Fibroblast of lung (primary cell): ENCODE results near the gene SLC24A1. TPM values are rescaled to one million over a fixed set of nuclear protein-coding genes. Genes with fewer than 3 reads are reported as not detected.

Experiments used
- DNase-seq, 2 donors: peaks; one replicate each; pipeline versions ENCODE4 v3.0.0 to v3.0.0-alpha.2; 2010; ENCODE audit warnings: low read depth in 2 of 2
- H2AFZ ChIP-seq: 2 replicates; pipeline ENCODE4 v1.5.1; 2012; ENCODE audit warnings: low read length, control low read depth, inconsistent platforms
- H3K27ac ChIP-seq: 2 replicates; pipeline ENCODE4 v1.5.1; 2011; ENCODE audit warnings: low read length, control low read depth; ENCODE audit not compliant: insufficient read depth
- H3K27me3 ChIP-seq: 2 replicates; pipeline ENCODE4 v1.5.1; 2011; ENCODE audit warnings: mild to moderate bottlenecking, low read length; ENCODE audit not compliant: control insufficient read depth, insufficient read depth
- H3K36me3 ChIP-seq: 2 replicates; pipeline ENCODE4 v1.5.1; 2011; ENCODE audit warnings: low read length; ENCODE audit not compliant: control insufficient read depth, insufficient read depth
- H3K4me1 ChIP-seq: 2 replicates; pipeline ENCODE4 v1.5.1; 2011; ENCODE audit warnings: low read length; ENCODE audit not compliant: control insufficient read depth, insufficient read depth; ENCODE audit errors: extremely low read depth
- H3K4me2 ChIP-seq: 2 replicates; pipeline ENCODE4 v1.5.1; 2011; ENCODE audit warnings: low read length, control low read depth; ENCODE audit not compliant: insufficient read depth; ENCODE audit errors: extremely low read depth
- H3K4me3 ChIP-seq, 4 experiments: fragments of 200-600 bp in 1 of 4; sonication (generic) in 1 of 4; replicated peaks in 1 of 4; 2 replicates each; pipeline ENCODE4 v1.5.1; 2011 to 2016; ENCODE audit warnings: low read length in 4 of 4, low read depth in 3 of 4, mild to moderate bottlenecking in 3 of 4, control low read depth in 2 of 4, inconsistent platforms in 1 of 4, mixed read lengths in 1 of 4; ENCODE audit not compliant: insufficient read depth in 1 of 4; ENCODE audit errors: control extremely low read depth in 1 of 4
- H3K79me2 ChIP-seq: 2 replicates; pipeline ENCODE4 v1.5.1; 2012; ENCODE audit warnings: mild to moderate bottlenecking, low read length, inconsistent platforms; ENCODE audit not compliant: control insufficient read depth, insufficient read depth
- H3K9ac ChIP-seq: 2 replicates; pipeline ENCODE4 v1.5.1; 2011; ENCODE audit warnings: mild to moderate bottlenecking, low read length, control low read depth; ENCODE audit not compliant: insufficient read depth
- H3K9me3 ChIP-seq: 2 replicates; pipeline ENCODE4 v1.5.1; 2012; ENCODE audit warnings: low read depth, low read length; ENCODE audit not compliant: control insufficient read depth, insufficient read depth
- H4K20me1 ChIP-seq: 2 replicates; pipeline ENCODE4 v1.5.1; 2011; ENCODE audit warnings: low read length; ENCODE audit not compliant: control insufficient read depth, insufficient read depth; ENCODE audit errors: extremely low read depth
- EZH2 ChIP-seq: IDR thresholded peaks from 2 replicates; pipeline ENCODE4 v1.5.1; 2012; ENCODE audit warnings: low read length, control low read depth, mild to moderate bottlenecking; ENCODE audit errors: missing control alignments
- polyA plus RNA-seq, 2 donors: library from polyadenylated mRNA; depleted of rRNA in 1 of 2; stranded (reverse) in 1 of 2; unstranded in 1 of 2; fragments of >200 nt; gene quantifications; 2 replicates each; pipeline ENCODE4 v1.2.1, GENCODE V29; 2011 to 2012; ENCODE audit warnings: missing spikeins in 1 of 2
- total RNA-seq: library from RNA; depleted of rRNA; stranded (reverse); fragments of >200 nt; gene quantifications from 2 replicates; pipeline ENCODE4 v1.2.1, GENCODE V29; 2014
- TF ChIP-seq, protein P1 (sequence below), 2 donors: IDR thresholded peaks in 1 of 2; conservative IDR thresholded peaks in 1 of 2; 1 replicate in 1 of 2; 2 replicates in 1 of 2; pipeline ENCODE4 v1.5.1; 2011 to 2012; ENCODE audit warnings: low read length in 2 of 2, control low read depth in 1 of 2, inconsistent platforms in 1 of 2, low read depth in 1 of 2, mild to moderate bottlenecking in 1 of 2

The SLC24A1 gene
- total and polyA plus RNA-seq, 2 donors (not counting 1 experiment from before 2014, with no cell fraction given): 4.5 to 7.9 TPM

DNA sequence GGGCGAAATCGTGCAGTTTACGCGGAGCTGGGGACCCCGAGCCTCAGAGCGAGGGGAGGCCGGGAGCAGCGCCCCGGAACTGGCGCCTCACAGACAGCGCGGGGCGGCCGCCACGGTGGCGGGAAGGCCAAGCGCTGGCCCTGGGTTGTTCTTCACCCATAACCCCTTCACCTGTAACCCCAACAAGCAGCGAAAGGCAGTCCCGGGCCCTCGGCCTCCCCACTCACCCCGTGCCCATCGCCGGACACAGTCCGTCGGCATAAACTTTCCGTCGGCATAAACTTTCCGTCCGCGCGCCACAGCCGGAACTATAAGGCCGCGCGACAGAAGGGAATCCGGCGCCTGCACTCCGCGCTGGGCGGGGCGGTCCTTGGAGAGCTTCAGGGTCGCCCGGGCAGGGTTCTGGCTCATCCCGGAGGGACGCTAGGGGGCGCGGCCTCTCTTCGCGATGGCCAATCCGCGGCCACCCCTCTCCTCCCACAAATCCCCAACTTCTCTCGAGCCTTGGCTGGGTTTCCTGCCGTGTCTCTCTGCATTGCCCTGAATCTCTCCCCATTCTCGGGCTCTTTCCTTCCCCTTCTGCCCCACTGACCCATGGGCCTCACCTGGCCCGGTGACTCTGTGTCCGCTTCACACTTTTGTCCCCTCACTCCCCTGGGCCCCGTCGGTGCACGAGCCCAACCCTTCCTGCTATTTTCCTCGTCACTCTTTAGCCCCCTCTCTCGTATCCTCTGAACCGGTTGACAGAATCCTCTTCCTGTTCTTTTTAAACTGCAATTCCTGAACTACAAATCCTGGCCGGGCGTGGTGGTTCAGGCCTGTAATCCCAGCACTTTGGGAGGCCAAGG lies 10.6 kb upstream of the SLC24A1 start, which contains the start of gene INTS14:
INTS14 (minus strand) TSS at position 261 of the 848 bp plus-strand sequence. CDS start 3,751 bp downstream, outside the sequence.
- peaks cover 9% of the 10 kb centered on the region for H3K4me1 ChIP-seq
- H3K27me3 ChIP-seq: no peaks in the 10 kb centered on the region
- peaks cover 23% of the 10 kb centered on the region for H3K79me2 ChIP-seq

DNA sequence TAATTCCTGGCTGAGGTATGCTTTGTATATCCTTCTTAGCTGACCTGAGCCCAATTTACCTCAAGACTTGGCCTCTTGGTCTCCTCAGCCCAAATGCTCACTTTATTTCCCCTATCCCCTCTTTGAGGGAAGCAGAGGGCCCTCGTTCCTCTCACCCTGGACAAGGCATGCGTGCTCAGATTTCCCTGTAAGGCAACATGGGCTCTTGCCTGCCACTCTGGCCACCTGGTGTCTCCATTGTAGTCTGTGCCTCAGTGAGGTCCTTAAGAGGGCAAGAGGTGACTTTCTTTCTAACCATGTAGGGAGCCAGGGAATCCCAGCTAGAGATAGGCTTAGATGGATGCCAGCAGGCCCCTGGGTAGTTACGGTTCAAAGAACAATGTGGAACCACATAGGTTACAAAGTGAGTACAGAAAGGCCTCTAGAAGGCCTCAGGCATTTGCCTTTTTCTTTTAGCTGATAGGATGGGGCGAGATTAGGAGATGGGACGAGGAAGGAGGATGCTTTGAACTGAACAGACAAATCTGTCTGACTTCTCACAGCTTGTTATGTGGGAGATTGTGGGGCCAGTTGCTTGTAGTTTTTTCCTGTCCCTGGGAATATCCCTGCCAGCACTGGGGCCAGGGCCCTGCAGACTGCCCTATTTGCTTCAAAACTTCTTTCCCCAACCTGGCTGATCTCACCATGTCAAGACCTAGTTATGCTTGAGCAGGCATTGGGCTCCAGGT lies 9.7 kb upstream of the SLC24A1 start:
- H3K4me3 ChIP-seq: peak overlapping the region; percentile 66 to 89 (median 75)
- H3K4me2 ChIP-seq: peak overlapping the region; percentile 86
- peaks cover 9% of the 10 kb centered on the region for H3K4me1 ChIP-seq
- H3K79me2 ChIP-seq: peaks cover 22% of the 10 kb centered on the region
- TF ChIP-seq EZH2: no peak
- TF ChIP-seq, protein P1, sequence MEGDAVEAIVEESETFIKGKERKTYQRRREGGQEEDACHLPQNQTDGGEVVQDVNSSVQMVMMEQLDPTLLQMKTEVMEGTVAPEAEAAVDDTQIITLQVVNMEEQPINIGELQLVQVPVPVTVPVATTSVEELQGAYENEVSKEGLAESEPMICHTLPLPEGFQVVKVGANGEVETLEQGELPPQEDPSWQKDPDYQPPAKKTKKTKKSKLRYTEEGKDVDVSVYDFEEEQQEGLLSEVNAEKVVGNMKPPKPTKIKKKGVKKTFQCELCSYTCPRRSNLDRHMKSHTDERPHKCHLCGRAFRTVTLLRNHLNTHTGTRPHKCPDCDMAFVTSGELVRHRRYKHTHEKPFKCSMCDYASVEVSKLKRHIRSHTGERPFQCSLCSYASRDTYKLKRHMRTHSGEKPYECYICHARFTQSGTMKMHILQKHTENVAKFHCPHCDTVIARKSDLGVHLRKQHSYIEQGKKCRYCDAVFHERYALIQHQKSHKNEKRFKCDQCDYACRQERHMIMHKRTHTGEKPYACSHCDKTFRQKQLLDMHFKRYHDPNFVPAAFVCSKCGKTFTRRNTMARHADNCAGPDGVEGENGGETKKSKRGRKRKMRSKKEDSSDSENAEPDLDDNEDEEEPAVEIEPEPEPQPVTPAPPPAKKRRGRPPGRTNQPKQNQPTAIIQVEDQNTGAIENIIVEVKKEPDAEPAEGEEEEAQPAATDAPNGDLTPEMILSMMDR (conservative IDR thresholded peaks at IDR 0.05 in 1 of 2, IDR thresholded peaks at IDR 0.05 in 1 of 2; ENCODE audit: low read depth in 1 of 2, low read length in 2 of 2): no peak
- H3K27ac ChIP-seq: peak overlapping the region; percentile 83
- H3K9ac ChIP-seq: peak overlapping the region; percentile 86
- no peaks in the 10 kb centered on the region for H4K20me1 ChIP-seq
- peak overlapping the region; percentile 98 for H2AFZ ChIP-seq
- H3K9me3 ChIP-seq: no peaks in the 10 kb centered on the region
- no peaks in the 10 kb centered on the region for H3K36me3 ChIP-seq
- no peaks in the 10 kb centered on the region for H3K27me3 ChIP-seq
- DNase-seq: no peak

More for the DNA sequence above, 10.6 kb upstream of the SLC24A1 start, which contains the start of gene INTS14:
- Histone ChIP-seq H3K4me2 (peak within 1 kb of the TSS; percentile 86), H2AFZ (peak within 1 kb of the TSS; percentile 98), H3K9ac (peak within 1 kb of the TSS; percentile 86), H3K9me3 (no peaks in the 10 kb centered on the region), H3K4me3 (peak within 1 kb of the TSS; percentile 70 to 99 (median 84)), H4K20me1 (no peaks in the 10 kb centered on the region), H3K27ac (peak within 1 kb of the TSS; percentile 83), H3K36me3 (no peaks in the 10 kb centered on the region)
- no peak for TF ChIP-seq EZH2
- TF ChIP-seq, protein P1 (conservative IDR thresholded peaks at IDR 0.05 in 1 of 2, IDR thresholded peaks at IDR 0.05 in 1 of 2; ENCODE audit: low read depth in 1 of 2, low read length in 2 of 2): peak in 1 of 2 donors; percentile 50
- peak; percentile 96 to 97 for DNase-seq

DNA sequence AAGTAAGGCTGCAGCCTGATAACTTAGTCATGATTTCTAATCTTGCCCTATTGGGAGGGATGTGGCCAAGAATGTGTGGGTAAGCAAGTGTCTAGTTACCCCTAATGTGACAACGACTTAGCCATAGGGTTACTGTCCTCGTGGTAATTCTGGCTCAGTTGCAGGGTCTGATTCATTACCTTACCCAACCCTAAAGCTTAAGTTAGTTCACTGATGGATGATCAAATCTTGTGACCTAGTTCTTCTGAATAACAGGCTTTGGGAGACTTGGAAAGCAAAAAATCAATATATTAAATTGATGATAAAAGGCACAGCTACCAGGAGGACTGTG lies 9.2 kb upstream of the SLC24A1 start:
- TF ChIP-seq, protein P1 (conservative IDR thresholded peaks at IDR 0.05 in 1 of 2, IDR thresholded peaks at IDR 0.05 in 1 of 2; ENCODE audit: low read depth in 1 of 2, low read length in 2 of 2): no peak
- no peak for TF ChIP-seq EZH2
- no peaks in the 10 kb centered on the region for H3K36me3 ChIP-seq
- H3K27ac ChIP-seq: no peak overlapping the region
- peaks cover 9% of the 10 kb centered on the region for H3K4me1 ChIP-seq
- peak in 1 of 2 donors; percentile 4 for DNase-seq
- peaks cover 20% of the 10 kb centered on the region for H3K79me2 ChIP-seq
- no peak overlapping the region for H3K9ac ChIP-seq
- H3K27me3 ChIP-seq: no peaks in the 10 kb centered on the region
- peak overlapping the region; percentile 5 for H2AFZ ChIP-seq
- no peak overlapping the region for H3K4me3 ChIP-seq
- no peaks in the 10 kb centered on the region for H4K20me1 ChIP-seq
- peak overlapping the region; percentile 15 for H3K4me2 ChIP-seq
- H3K9me3 ChIP-seq: no peaks in the 10 kb centered on the region
